Upper lobe of left lung (tissue), 4 donors: Measurements from ENCODE around the gene ANKRD17.

Experiments used
- POLR2A ChIP-seq, 4 donors: fragments of 450-650 bp; IDR thresholded peaks; one replicate each; pipeline ENCODE4 v1.5.1; 2016 to 2017; ENCODE audit warnings: antibody characterized with exemption in 4 of 4, mild to moderate bottlenecking in 2 of 4
- POLR2AphosphoS5 ChIP-seq, 2 donors: sonication (generic); formaldehyde crosslinking; IDR thresholded peaks; one replicate each; pipeline ENCODE4 v1.5.1; 2017; ENCODE audit warnings: antibody characterized with exemption in 2 of 2
- TF ChIP-seq, protein P1 (sequence below), 6 experiments: fragments of 450-650 bp in 4 of 6; fragments of 200-600 bp in 2 of 6; sonication (generic) in 2 of 6; IDR thresholded peaks; one replicate each; pipeline ENCODE4 v1.5.1; 2016 to 2019; ENCODE audit warnings: antibody characterized with exemption in 6 of 6

DNA sequence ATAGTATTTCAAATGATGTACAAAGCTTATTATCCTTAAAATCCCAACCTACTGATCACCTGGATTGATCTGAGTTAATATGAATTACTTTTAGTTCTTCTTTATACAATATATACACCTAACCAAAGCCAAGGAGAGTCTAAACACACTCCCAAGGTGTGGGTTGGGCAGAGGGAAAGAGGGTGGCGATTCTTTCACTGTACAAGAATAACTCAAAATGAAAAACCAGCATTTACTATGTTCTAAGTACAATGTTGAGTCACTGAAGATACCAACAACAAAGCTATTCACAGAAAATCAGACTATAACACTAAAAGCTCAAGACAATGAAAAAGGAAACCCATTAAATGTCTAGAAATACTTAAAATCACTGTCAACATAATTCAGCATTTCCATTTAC lies 46.6 kb downstream of the ANKRD17 start:
- TF ChIP-seq POLR2AphosphoS5 (IDR thresholded peaks at IDR 0.05) (no peak), POLR2A (IDR thresholded peaks at IDR 0.05) (no peak)
- TF ChIP-seq, protein P1, sequence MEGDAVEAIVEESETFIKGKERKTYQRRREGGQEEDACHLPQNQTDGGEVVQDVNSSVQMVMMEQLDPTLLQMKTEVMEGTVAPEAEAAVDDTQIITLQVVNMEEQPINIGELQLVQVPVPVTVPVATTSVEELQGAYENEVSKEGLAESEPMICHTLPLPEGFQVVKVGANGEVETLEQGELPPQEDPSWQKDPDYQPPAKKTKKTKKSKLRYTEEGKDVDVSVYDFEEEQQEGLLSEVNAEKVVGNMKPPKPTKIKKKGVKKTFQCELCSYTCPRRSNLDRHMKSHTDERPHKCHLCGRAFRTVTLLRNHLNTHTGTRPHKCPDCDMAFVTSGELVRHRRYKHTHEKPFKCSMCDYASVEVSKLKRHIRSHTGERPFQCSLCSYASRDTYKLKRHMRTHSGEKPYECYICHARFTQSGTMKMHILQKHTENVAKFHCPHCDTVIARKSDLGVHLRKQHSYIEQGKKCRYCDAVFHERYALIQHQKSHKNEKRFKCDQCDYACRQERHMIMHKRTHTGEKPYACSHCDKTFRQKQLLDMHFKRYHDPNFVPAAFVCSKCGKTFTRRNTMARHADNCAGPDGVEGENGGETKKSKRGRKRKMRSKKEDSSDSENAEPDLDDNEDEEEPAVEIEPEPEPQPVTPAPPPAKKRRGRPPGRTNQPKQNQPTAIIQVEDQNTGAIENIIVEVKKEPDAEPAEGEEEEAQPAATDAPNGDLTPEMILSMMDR (IDR thresholded peaks at IDR 0.05) = no peak
